ENCODE data around the gene PAK1IP1. TPM values are rescaled to one million over a fixed set of nuclear protein-coding genes. Genes with fewer than 3 reads are reported as not detected.
A peak's percentile ranks its signal among the peaks of the same experiment; 100 is the strongest.

The PAK1IP1 gene
- total RNA-seq, 1 donor from 2014 or later, result 21.9 TPM

GRCh38 chr6:10743515-10743914, 48.7 kb downstream of the PAK1IP1 start:
- no peak for TF ChIP-seq CTCF (IDR thresholded peaks at IDR 0.05; ENCODE audit: insufficient read depth, low read depth, low read length)
- no peak for TF ChIP-seq EZH2 (IDR thresholded peaks at IDR 0.05; ENCODE audit: insufficient read depth, low read length)
- FAIRE-seq, result no peak
- Histone ChIP-seq H3K4me2 (ENCODE audit: low read length) (no peak overlapping the region), H3K9me3 (ENCODE audit: insufficient read depth, low read depth, low read length) (no peaks in the 10 kb centered on the region), H3K4me1 (ENCODE audit: insufficient read depth, low read length) (peaks cover 10% of the 10 kb centered on the region), H3K9ac (ENCODE audit: low read length) (no peak overlapping the region), H3K27me3 (ENCODE audit: insufficient read depth, low read length) (no peaks in the 10 kb centered on the region), H2AFZ (ENCODE audit: low read depth, low read length) (no peak overlapping the region), H3K27ac (ENCODE audit: low read depth, low read length) (no peak overlapping the region), H4K20me1 (ENCODE audit: insufficient read depth, low read length) (no peaks in the 10 kb centered on the region), H3K4me3 (ENCODE audit: insufficient read depth, low read depth, low read length) (no peak overlapping the region), H3K36me3 (ENCODE audit: insufficient read depth, low read length) (no peaks in the 10 kb centered on the region), H3K79me2 (ENCODE audit: insufficient read depth, low read length) (peaks cover 10% of the 10 kb centered on the region)
- H3K4me1 Mint-ChIP-seq (ENCODE audit: low read depth, unreplicated experiment), result no peaks in the 10 kb centered on the region
- H3K27ac Mint-ChIP-seq (ENCODE audit: unreplicated experiment), result no peak overlapping the region
- H3K27me3 Mint-ChIP-seq (ENCODE audit: low read depth, unreplicated experiment), result no peaks in the 10 kb centered on the region
- peaks cover 16% of the 10 kb centered on the region for H3K36me3 Mint-ChIP-seq (ENCODE audit: low read depth, unreplicated experiment)
- DNase-seq (ENCODE audit: low read depth), result no peak
- no peaks in the 10 kb centered on the region for H3K9me3 Mint-ChIP-seq (ENCODE audit: unreplicated experiment)
- no peak overlapping the region for H3K4me3 Mint-ChIP-seq (ENCODE audit: unreplicated experiment)

GRCh38 chr6:10745116-10745515, 50.3 kb downstream of the PAK1IP1 start:
- Histone ChIP-seq H4K20me1 (ENCODE audit: insufficient read depth, low read length) (peaks cover 13% of the 10 kb centered on the region), H3K27me3 (ENCODE audit: insufficient read depth, low read length) (no peaks in the 10 kb centered on the region), H3K27ac (ENCODE audit: low read depth, low read length) (no peak overlapping the region), H3K9me3 (ENCODE audit: insufficient read depth, low read depth, low read length) (no peaks in the 10 kb centered on the region), H3K36me3 (ENCODE audit: insufficient read depth, low read length) (peaks cover 5% of the 10 kb centered on the region), H3K4me3 (ENCODE audit: insufficient read depth, low read depth, low read length) (no peak overlapping the region), H3K9ac (ENCODE audit: low read length) (no peak overlapping the region), H3K79me2 (ENCODE audit: insufficient read depth, low read length) (peaks cover 26% of the 10 kb centered on the region), H2AFZ (ENCODE audit: low read depth, low read length) (no peak overlapping the region), H3K4me2 (ENCODE audit: low read length) (no peak overlapping the region), H3K4me1 (ENCODE audit: insufficient read depth, low read length) (peaks cover 15% of the 10 kb centered on the region)
- Mint-ChIP-seq H3K27ac (ENCODE audit: unreplicated experiment) (peak overlapping the region; percentile 15), H3K9me3 (ENCODE audit: unreplicated experiment) (no peaks in the 10 kb centered on the region), H3K27me3 (ENCODE audit: low read depth, unreplicated experiment) (no peaks in the 10 kb centered on the region), H3K36me3 (ENCODE audit: low read depth, unreplicated experiment) (peaks cover 16% of the 10 kb centered on the region), H3K4me1 (ENCODE audit: low read depth, unreplicated experiment) (no peaks in the 10 kb centered on the region), H3K4me3 (ENCODE audit: unreplicated experiment) (no peak overlapping the region)
- no peak for TF ChIP-seq CTCF (IDR thresholded peaks at IDR 0.05; ENCODE audit: insufficient read depth, low read depth, low read length)
- FAIRE-seq, result no peak
- DNase-seq (ENCODE audit: low read depth), result no peak

GRCh38 chr6:10746915-10747250, 52.1 kb downstream of the PAK1IP1 start:
- Histone ChIP-seq H3K27ac (ENCODE audit: low read depth, low read length) (no peak overlapping the region), H3K27me3 (ENCODE audit: insufficient read depth, low read length) (no peaks in the 10 kb centered on the region), H3K4me3 (ENCODE audit: insufficient read depth, low read depth, low read length) (peak overlapping the region; percentile 95), H3K36me3 (ENCODE audit: insufficient read depth, low read length) (peaks cover 8% of the 10 kb centered on the region), H3K79me2 (ENCODE audit: insufficient read depth, low read length) (peaks cover 38% of the 10 kb centered on the region), H3K9me3 (ENCODE audit: insufficient read depth, low read depth, low read length) (no peaks in the 10 kb centered on the region), H2AFZ (ENCODE audit: low read depth, low read length) (peak overlapping the region; percentile 96), H3K4me1 (ENCODE audit: insufficient read depth, low read length) (peaks cover 15% of the 10 kb centered on the region), H4K20me1 (ENCODE audit: insufficient read depth, low read length) (peaks cover 14% of the 10 kb centered on the region), H3K9ac (ENCODE audit: low read length) (peak overlapping the region; percentile 92), H3K4me2 (ENCODE audit: low read length) (peak overlapping the region; percentile 91)
- Mint-ChIP-seq H3K36me3 (ENCODE audit: low read depth, unreplicated experiment) (peaks cover 7% of the 10 kb centered on the region), H3K27ac (ENCODE audit: unreplicated experiment) (no peak overlapping the region), H3K4me3 (ENCODE audit: unreplicated experiment) (peak overlapping the region; percentile 97), H3K27me3 (ENCODE audit: low read depth, unreplicated experiment) (no peaks in the 10 kb centered on the region), H3K4me1 (ENCODE audit: low read depth, unreplicated experiment) (no peaks in the 10 kb centered on the region), H3K9me3 (ENCODE audit: unreplicated experiment) (no peaks in the 10 kb centered on the region)
- DNase-seq (ENCODE audit: low read depth) (no peak), FAIRE-seq (no peak)
- TF ChIP-seq CTCF (IDR thresholded peaks at IDR 0.05; ENCODE audit: insufficient read depth, low read depth, low read length), result no peak
- TF ChIP-seq EZH2 (IDR thresholded peaks at IDR 0.05; ENCODE audit: insufficient read depth, low read length), result no peak
